ENCODE results near the gene ABCC2. TPM values are rescaled to one million over a fixed set of nuclear protein-coding genes. Genes with fewer than 3 reads are reported as not detected.

ABCC2 gene
- 1 to 10 TPM; 1.3 to 4.2 (median 2.2) TPM for total RNA-seq

GRCh38 chr10:99782447-99783286 is at the start of gene ABCC2:
Gene ABCC2, plus strand, starts transcription at chr10:99782640. Its CDS starts 205 bp downstream, at chr10:99782845.
- TF ChIP-seq CTCF (IDR thresholded peaks at IDR 0.05; ENCODE audit: low read depth): no peak

GRCh38 chr10:99733366-99733765 is 49.1 kb upstream of the ABCC2 start:
- TF ChIP-seq CTCF (IDR thresholded peaks at IDR 0.05; ENCODE audit: low read depth): no peak

- no peak for TF ChIP-seq CTCF (IDR thresholded peaks at IDR 0.05; ENCODE audit: low read depth)
Measured at GRCh38 chr10:99740260-99740659, 42.2 kb upstream of the ABCC2 start.

GRCh38 chr10:99740933-99741559 is 41.4 kb upstream of the ABCC2 start:
- TF ChIP-seq CTCF (IDR thresholded peaks at IDR 0.05; ENCODE audit: low read depth): no peak

GRCh38 chr10:99742254-99742653 is 40.2 kb upstream of the ABCC2 start:
- no peak for TF ChIP-seq CTCF (IDR thresholded peaks at IDR 0.05; ENCODE audit: low read depth)

GRCh38 chr10:99742701-99743100 is 39.7 kb upstream of the ABCC2 start:
- no peak for TF ChIP-seq CTCF (IDR thresholded peaks at IDR 0.05; ENCODE audit: low read depth)

GRCh38 chr10:99743841-99744240 is 38.6 kb upstream of the ABCC2 start:
- no peak for TF ChIP-seq CTCF (IDR thresholded peaks at IDR 0.05; ENCODE audit: low read depth)

Measured in subcutaneous adipose tissue (tissue), 4 donors.